Osteocyte (in vitro differentiated cells): Measurements from ENCODE around the gene RING1. TPM values are rescaled to one million over a fixed set of nuclear protein-coding genes. Genes with fewer than 3 reads are reported as not detected.

ENCODE experiments used
- DNase-seq: peaks from one replicate; pipeline ENCODE4 v3.0.0; 2021; ENCODE audit warnings: mixed read lengths; ENCODE audit not compliant: unreplicated experiment; ENCODE audit errors: extremely low spot score
- H3K27ac Mint-ChIP-seq: one replicate; pipeline ENCODE4 v1.8.0; 2021; ENCODE audit warnings: mild to moderate bottlenecking, mixed read lengths; ENCODE audit not compliant: unreplicated experiment
- H3K27me3 Mint-ChIP-seq: one replicate; pipeline ENCODE4 v1.8.0; 2021; ENCODE audit warnings: mixed read lengths; ENCODE audit not compliant: unreplicated experiment
- H3K36me3 Mint-ChIP-seq: one replicate; pipeline ENCODE4 v1.8.0; 2021; ENCODE audit warnings: mixed read lengths; ENCODE audit not compliant: unreplicated experiment
- H3K4me1 Mint-ChIP-seq: one replicate; pipeline ENCODE4 v1.8.0; 2021; ENCODE audit warnings: mixed read lengths; ENCODE audit not compliant: unreplicated experiment
- H3K4me3 Mint-ChIP-seq: one replicate; pipeline ENCODE4 v1.8.0; 2021; ENCODE audit warnings: mild to moderate bottlenecking, moderate library complexity, mixed read lengths; ENCODE audit not compliant: unreplicated experiment
- H3K9me3 Mint-ChIP-seq: one replicate; pipeline ENCODE4 v1.8.0; 2021; ENCODE audit warnings: mixed read lengths; ENCODE audit not compliant: unreplicated experiment
- total RNA-seq: library from RNA; stranded (reverse); gene quantifications from 2 replicates; pipeline ENCODE4 v1.2.1, GENCODE V29; 2021
- TF ChIP-seq, protein P1 (sequence below): fragments of 200-600 bp; sonication (generic); IDR thresholded peaks from 2 replicates; pipeline ENCODE4 v1.5.0; 2021; ENCODE audit warnings: antibody characterized with exemption, mild to moderate bottlenecking, moderate library complexity

Gene RING1
- total RNA-seq, 1 donor from 2014 or later: 58.8 TPM

- H3K27ac Mint-ChIP-seq: no peak overlapping the region
- H3K27me3 Mint-ChIP-seq: peaks cover 2% of the 10 kb centered on the region
- TF ChIP-seq, protein P1, sequence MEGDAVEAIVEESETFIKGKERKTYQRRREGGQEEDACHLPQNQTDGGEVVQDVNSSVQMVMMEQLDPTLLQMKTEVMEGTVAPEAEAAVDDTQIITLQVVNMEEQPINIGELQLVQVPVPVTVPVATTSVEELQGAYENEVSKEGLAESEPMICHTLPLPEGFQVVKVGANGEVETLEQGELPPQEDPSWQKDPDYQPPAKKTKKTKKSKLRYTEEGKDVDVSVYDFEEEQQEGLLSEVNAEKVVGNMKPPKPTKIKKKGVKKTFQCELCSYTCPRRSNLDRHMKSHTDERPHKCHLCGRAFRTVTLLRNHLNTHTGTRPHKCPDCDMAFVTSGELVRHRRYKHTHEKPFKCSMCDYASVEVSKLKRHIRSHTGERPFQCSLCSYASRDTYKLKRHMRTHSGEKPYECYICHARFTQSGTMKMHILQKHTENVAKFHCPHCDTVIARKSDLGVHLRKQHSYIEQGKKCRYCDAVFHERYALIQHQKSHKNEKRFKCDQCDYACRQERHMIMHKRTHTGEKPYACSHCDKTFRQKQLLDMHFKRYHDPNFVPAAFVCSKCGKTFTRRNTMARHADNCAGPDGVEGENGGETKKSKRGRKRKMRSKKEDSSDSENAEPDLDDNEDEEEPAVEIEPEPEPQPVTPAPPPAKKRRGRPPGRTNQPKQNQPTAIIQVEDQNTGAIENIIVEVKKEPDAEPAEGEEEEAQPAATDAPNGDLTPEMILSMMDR: no peak
- H3K9me3 Mint-ChIP-seq: no peaks in the 10 kb centered on the region
- no peak overlapping the region for H3K4me3 Mint-ChIP-seq
- H3K4me1 Mint-ChIP-seq: peaks cover 6% of the 10 kb centered on the region
- H3K36me3 Mint-ChIP-seq: no peaks in the 10 kb centered on the region
- DNase-seq: peak; percentile 82
These were observed 41.5 kb upstream of the RING1 start for GRCh38 chr6:33166811-33167210.

GRCh38 chr6:33167374-33168283 is 40.7 kb upstream of the RING1 start:
- TF ChIP-seq, protein P1: no peak
- no peak overlapping the region for H3K27ac Mint-ChIP-seq
- no peaks in the 10 kb centered on the region for H3K9me3 Mint-ChIP-seq
- H3K4me1 Mint-ChIP-seq: peaks cover 4% of the 10 kb centered on the region
- H3K27me3 Mint-ChIP-seq: peaks cover 3% of the 10 kb centered on the region
- H3K36me3 Mint-ChIP-seq: no peaks in the 10 kb centered on the region
- no peak for DNase-seq
- H3K4me3 Mint-ChIP-seq: no peak overlapping the region

DNA sequence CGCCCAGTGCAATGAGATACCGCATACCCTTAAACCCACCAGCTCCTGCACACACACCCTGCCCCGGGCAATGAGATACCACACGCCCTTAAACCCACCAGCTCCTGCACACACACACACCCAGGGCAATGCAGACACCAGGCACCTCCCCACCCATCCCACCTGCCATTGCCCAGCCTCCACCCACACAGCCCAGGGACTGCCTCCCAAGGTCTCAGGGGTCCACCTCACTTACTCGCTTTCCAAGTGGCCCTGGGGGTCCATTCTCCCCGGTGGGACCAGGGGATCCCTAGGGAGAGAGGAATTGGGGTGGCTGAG is 40.1 kb upstream of the RING1 start:
- Mint-ChIP-seq H3K9me3 (no peaks in the 10 kb centered on the region), H3K27ac (no peak overlapping the region), H3K4me1 (peaks cover 5% of the 10 kb centered on the region), H3K36me3 (no peaks in the 10 kb centered on the region), H3K27me3 (peaks cover 7% of the 10 kb centered on the region), H3K4me3 (no peak overlapping the region)
- TF ChIP-seq, protein P1: no peak
- DNase-seq: no peak

DNA sequence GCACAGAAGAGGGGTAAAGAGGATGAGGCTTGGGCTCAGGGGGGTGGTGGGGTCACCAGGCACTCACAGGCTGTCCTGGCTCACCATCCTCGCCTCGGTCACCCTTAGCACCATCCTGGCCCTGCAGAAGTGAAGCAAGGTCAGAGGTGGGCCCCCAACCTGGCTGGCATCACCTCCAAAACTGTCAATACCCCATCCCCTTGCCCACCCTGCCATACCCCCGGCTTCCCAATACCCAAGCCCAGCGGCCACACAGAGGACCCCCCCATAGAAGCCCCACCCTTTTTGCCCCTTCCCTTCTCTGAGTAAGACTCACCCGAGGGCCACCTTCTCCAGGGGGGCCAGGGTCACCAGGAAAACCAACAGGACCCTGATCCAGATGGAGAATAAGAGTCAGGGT is 39.7 kb upstream of the RING1 start:
- H3K36me3 Mint-ChIP-seq: no peaks in the 10 kb centered on the region
- H3K4me3 Mint-ChIP-seq: no peak overlapping the region
- no peaks in the 10 kb centered on the region for H3K9me3 Mint-ChIP-seq
- DNase-seq: no peak
- H3K27ac Mint-ChIP-seq: no peak overlapping the region
- TF ChIP-seq, protein P1: no peak
- peaks cover 5% of the 10 kb centered on the region for H3K4me1 Mint-ChIP-seq
- H3K27me3 Mint-ChIP-seq: peaks cover 7% of the 10 kb centered on the region

GRCh38 chr6:33169291-33170175 is 38.8 kb upstream of the RING1 start:
- H3K9me3 Mint-ChIP-seq: no peaks in the 10 kb centered on the region
- no peak overlapping the region for H3K27ac Mint-ChIP-seq
- TF ChIP-seq, protein P1: no peak
- peaks cover 7% of the 10 kb centered on the region for H3K27me3 Mint-ChIP-seq
- peaks cover 5% of the 10 kb centered on the region for H3K4me1 Mint-ChIP-seq
- DNase-seq: no peak
- no peaks in the 10 kb centered on the region for H3K36me3 Mint-ChIP-seq
- no peak overlapping the region for H3K4me3 Mint-ChIP-seq
